Neural cell (in vitro differentiated cells): ENCODE data around the gene MRO. TPM values are rescaled to one million over a fixed set of nuclear protein-coding genes. Genes with fewer than 3 reads are reported as not detected.

Source experiments
- H2AFZ ChIP-seq: fragments of 200-600, 300-800 bp; sonication (generic), shearing (Covaris generic); 2 replicates; pipeline ENCODE4 v1.6.0; 2014; ENCODE audit warnings: low read depth, mild to moderate bottlenecking, antibody characterized with exemption, low read length, moderate library complexity
- H3F3A ChIP-seq: fragments of 200-600 bp; shearing (Covaris generic); 2 replicates; pipeline ENCODE4 v1.6.1; 2016; ENCODE audit warnings: mild to moderate bottlenecking, moderate library complexity, mixed read lengths, antibody characterized with exemption, low read length; ENCODE audit not compliant: insufficient read depth, poor library complexity, severe bottlenecking
- H3K27ac ChIP-seq: fragments of 200-600, 300-800 bp; sonication (generic), shearing (Covaris generic); 2 replicates; pipeline ENCODE4 v1.5.1; 2014; ENCODE audit warnings: mild to moderate bottlenecking, low read length, moderate library complexity
- H3K27me3 ChIP-seq: fragments of 300-800, 200-600 bp; sonication (generic), shearing (Covaris generic); 2 replicates; pipeline ENCODE4 v1.6.0; 2014; ENCODE audit warnings: mild to moderate bottlenecking, low read depth, low read length, moderate library complexity; ENCODE audit not compliant: insufficient read depth
- H3K36me3 ChIP-seq: fragments of 300-800, 200-600 bp; sonication (generic), shearing (Covaris generic); 2 replicates; pipeline ENCODE4 v1.5.1; 2014; ENCODE audit warnings: mild to moderate bottlenecking, antibody characterized with exemption, low read length, moderate library complexity; ENCODE audit not compliant: insufficient read depth
- H3K4me2 ChIP-seq: fragments of 300-800, 200-600 bp; sonication (generic), shearing (Covaris generic); 2 replicates; pipeline ENCODE4 v1.6.0; 2014; ENCODE audit warnings: mild to moderate bottlenecking, low read length
- H3K4me3 ChIP-seq: fragments of 300-800, 200-600 bp; sonication (generic), shearing (Covaris generic); 2 replicates; pipeline ENCODE4 v1.5.1; 2014; ENCODE audit warnings: mild to moderate bottlenecking, low read length, moderate library complexity
- H3K79me2 ChIP-seq: fragments of 200-600 bp; shearing (Covaris generic); replicated peaks from 2 replicates; pipeline ENCODE4 v1.6.0; 2014; ENCODE audit warnings: mild to moderate bottlenecking, low read length, moderate library complexity; ENCODE audit not compliant: insufficient read depth
- H3K9ac ChIP-seq: fragments of 300-800, 200-600 bp; sonication (generic), shearing (Covaris generic); 2 replicates; pipeline ENCODE4 v1.6.1; 2016; ENCODE audit warnings: mild to moderate bottlenecking, low read length, mixed read lengths
- H3K9me2 ChIP-seq: fragments of 200-600 bp; shearing (Covaris generic); 2 replicates; pipeline ENCODE4 v1.6.1; 2016; ENCODE audit warnings: mild to moderate bottlenecking, low read length, mixed read lengths; ENCODE audit not compliant: insufficient read depth
- H3K9me3 ChIP-seq: fragments of 200-600, 300-800 bp; sonication (generic), shearing (Covaris generic); 2 replicates; pipeline ENCODE4 v1.6.1; 2016; ENCODE audit warnings: mild to moderate bottlenecking, mixed run types, low read length, moderate library complexity, mixed read lengths
- H4K20me1 ChIP-seq: fragments of 200-600 bp; shearing (Covaris generic); 2 replicates; pipeline ENCODE4 v1.6.1; 2016; ENCODE audit warnings: mild to moderate bottlenecking, mixed run types; ENCODE audit not compliant: insufficient read depth
- CTCF ChIP-seq: fragments of 450-650 bp; IDR thresholded peaks from 2 replicates; pipeline ENCODE4 v1.5.1; 2014; ENCODE audit warnings: antibody characterized with exemption, mild to moderate bottlenecking, moderate library complexity; ENCODE audit not compliant: poor library complexity, severe bottlenecking
- EP300 ChIP-seq: fragments of 450-650 bp; conservative IDR thresholded peaks from 2 replicates; pipeline ENCODE4 v1.6.1; 2014; ENCODE audit warnings: antibody characterized with exemption, mild to moderate bottlenecking, moderate library complexity; ENCODE audit not compliant: poor library complexity, severe bottlenecking
- EZH2 ChIP-seq: fragments of 200-600, 300-800 bp; shearing (Covaris generic), sonication (generic); IDR thresholded peaks from 2 replicates; pipeline ENCODE4 v1.6.1; 2014; ENCODE audit warnings: antibody characterized with exemption, low read length, borderline replicate concordance, mild to moderate bottlenecking; ENCODE audit not compliant: insufficient read depth, poor library complexity, severe bottlenecking
- MXI1 ChIP-seq: fragments of 450-650 bp; conservative IDR thresholded peaks from 2 replicates; pipeline ENCODE4 v1.6.1; 2014; ENCODE audit warnings: antibody characterized with exemption, mild to moderate bottlenecking; ENCODE audit not compliant: poor library complexity, severe bottlenecking
- POLR2AphosphoS5 ChIP-seq: IDR thresholded peaks from 2 replicates; pipeline ENCODE4 v1.6.1; 2012
- RAD21 ChIP-seq: fragments of 450-650 bp; conservative IDR thresholded peaks from 2 replicates; pipeline ENCODE4 v1.6.1; 2014; ENCODE audit warnings: antibody characterized with exemption, mild to moderate bottlenecking, moderate library complexity
- SMC3 ChIP-seq: fragments of 450-650 bp; conservative IDR thresholded peaks from 2 replicates; pipeline ENCODE4 v1.6.1; 2014; ENCODE audit warnings: antibody characterized with exemption, mild to moderate bottlenecking, moderate library complexity; ENCODE audit not compliant: poor library complexity
- TAF1 ChIP-seq: IDR thresholded peaks from 2 replicates; pipeline ENCODE4 v1.6.1; 2012; ENCODE audit warnings: low read depth
- polyA plus RNA-seq: library from polyadenylated mRNA; depleted of rRNA; stranded (reverse); fragments of >200 nt; gene quantifications from 2 replicates; pipeline ENCODE4 v1.2.3, GENCODE V29; 2014
- TF ChIP-seq, protein P1 (sequence below): IDR thresholded peaks from 2 replicates; pipeline ENCODE4 v1.6.1; 2012; ENCODE audit warnings: borderline replicate concordance

Gene MRO
- polyA plus RNA-seq, 1 donor from 2014 or later, result not detected

DNA sequence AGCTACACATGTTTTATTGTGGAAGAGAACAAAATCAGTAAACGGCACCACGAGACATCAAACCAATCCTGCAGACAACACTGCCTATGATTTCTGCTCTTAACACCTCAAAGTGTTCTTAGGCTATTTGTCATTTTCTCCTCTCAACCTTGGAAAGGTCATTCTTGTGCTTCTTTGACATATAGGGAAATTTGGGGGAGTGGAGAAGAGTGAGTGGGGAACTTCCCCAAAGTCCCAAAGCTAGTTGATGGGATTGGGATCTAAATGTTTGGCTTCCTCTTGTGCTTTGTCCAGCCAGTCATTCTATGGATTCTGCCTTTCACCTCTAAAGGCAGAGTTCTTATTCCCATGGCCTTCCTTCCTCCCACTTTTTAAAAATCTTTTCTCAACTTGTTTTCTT is 5.8 kb upstream of the MRO start:
- Histone ChIP-seq H3K27ac (no peak overlapping the region), H3K4me2 (no peak overlapping the region), H3F3A (no peaks in the 10 kb centered on the region), H3K36me3 (no peaks in the 10 kb centered on the region), H2AFZ (no peak overlapping the region), H3K79me2 (no peaks in the 10 kb centered on the region), H3K9ac (no peak overlapping the region), H3K9me3 (no peaks in the 10 kb centered on the region), H3K9me2 (no peaks in the 10 kb centered on the region), H3K27me3 (no peaks in the 10 kb centered on the region), H3K4me3 (no peak overlapping the region), H4K20me1 (no peaks in the 10 kb centered on the region)
- TF ChIP-seq EP300 (no peak), POLR2AphosphoS5 (no peak), CTCF (no peak), MXI1 (no peak), TAF1 (no peak), EZH2 (no peak), RAD21 (no peak), SMC3 (no peak)
- TF ChIP-seq, protein P1, sequence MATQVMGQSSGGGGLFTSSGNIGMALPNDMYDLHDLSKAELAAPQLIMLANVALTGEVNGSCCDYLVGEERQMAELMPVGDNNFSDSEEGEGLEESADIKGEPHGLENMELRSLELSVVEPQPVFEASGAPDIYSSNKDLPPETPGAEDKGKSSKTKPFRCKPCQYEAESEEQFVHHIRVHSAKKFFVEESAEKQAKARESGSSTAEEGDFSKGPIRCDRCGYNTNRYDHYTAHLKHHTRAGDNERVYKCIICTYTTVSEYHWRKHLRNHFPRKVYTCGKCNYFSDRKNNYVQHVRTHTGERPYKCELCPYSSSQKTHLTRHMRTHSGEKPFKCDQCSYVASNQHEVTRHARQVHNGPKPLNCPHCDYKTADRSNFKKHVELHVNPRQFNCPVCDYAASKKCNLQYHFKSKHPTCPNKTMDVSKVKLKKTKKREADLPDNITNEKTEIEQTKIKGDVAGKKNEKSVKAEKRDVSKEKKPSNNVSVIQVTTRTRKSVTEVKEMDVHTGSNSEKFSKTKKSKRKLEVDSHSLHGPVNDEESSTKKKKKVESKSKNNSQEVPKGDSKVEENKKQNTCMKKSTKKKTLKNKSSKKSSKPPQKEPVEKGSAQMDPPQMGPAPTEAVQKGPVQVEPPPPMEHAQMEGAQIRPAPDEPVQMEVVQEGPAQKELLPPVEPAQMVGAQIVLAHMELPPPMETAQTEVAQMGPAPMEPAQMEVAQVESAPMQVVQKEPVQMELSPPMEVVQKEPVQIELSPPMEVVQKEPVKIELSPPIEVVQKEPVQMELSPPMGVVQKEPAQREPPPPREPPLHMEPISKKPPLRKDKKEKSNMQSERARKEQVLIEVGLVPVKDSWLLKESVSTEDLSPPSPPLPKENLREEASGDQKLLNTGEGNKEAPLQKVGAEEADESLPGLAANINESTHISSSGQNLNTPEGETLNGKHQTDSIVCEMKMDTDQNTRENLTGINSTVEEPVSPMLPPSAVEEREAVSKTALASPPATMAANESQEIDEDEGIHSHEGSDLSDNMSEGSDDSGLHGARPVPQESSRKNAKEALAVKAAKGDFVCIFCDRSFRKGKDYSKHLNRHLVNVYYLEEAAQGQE, result no peak

DNA sequence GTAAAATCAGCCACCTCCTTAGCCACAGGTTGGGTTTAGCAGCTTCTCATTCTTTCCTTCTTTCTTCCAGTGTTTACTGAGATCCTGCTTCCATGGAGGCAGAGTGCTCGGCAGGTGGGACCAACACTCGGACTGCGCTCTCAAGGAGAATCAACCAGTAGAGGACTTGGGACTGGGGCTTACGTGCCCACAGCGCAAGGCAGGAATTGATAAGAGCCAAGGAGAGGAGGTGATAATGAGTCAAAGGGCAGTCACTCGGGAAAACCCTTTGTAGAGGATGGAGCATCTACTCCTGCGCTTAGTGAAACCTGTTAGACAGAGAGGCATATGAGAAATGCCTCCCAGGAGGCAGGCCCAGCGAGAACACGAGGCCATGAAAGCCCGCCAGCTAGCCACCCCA is 2.9 kb upstream of the MRO start:
- TF ChIP-seq POLR2AphosphoS5, result no peak
- TF ChIP-seq SMC3, result no peak
- TF ChIP-seq RAD21, result no peak
- no peak for TF ChIP-seq MXI1
- TF ChIP-seq, protein P1, result no peak
- TF ChIP-seq EZH2, result no peak
- TF ChIP-seq TAF1, result no peak
- TF ChIP-seq CTCF, result no peak
- no peak for TF ChIP-seq EP300
- Histone ChIP-seq H3K27me3 (no peaks in the 10 kb centered on the region), H3K9ac (no peak overlapping the region), H2AFZ (no peak overlapping the region), H3K27ac (no peak overlapping the region), H3K9me2 (no peaks in the 10 kb centered on the region), H3K4me2 (no peak overlapping the region), H3K9me3 (no peaks in the 10 kb centered on the region), H3K36me3 (no peaks in the 10 kb centered on the region), H3K79me2 (no peaks in the 10 kb centered on the region), H4K20me1 (no peaks in the 10 kb centered on the region), H3F3A (no peaks in the 10 kb centered on the region), H3K4me3 (no peak overlapping the region)
